ENCODE data around the gene SDF4.
A peak's percentile ranks its signal among the peaks of the same experiment; 100 is the strongest.

SDF4 gene

DNA sequence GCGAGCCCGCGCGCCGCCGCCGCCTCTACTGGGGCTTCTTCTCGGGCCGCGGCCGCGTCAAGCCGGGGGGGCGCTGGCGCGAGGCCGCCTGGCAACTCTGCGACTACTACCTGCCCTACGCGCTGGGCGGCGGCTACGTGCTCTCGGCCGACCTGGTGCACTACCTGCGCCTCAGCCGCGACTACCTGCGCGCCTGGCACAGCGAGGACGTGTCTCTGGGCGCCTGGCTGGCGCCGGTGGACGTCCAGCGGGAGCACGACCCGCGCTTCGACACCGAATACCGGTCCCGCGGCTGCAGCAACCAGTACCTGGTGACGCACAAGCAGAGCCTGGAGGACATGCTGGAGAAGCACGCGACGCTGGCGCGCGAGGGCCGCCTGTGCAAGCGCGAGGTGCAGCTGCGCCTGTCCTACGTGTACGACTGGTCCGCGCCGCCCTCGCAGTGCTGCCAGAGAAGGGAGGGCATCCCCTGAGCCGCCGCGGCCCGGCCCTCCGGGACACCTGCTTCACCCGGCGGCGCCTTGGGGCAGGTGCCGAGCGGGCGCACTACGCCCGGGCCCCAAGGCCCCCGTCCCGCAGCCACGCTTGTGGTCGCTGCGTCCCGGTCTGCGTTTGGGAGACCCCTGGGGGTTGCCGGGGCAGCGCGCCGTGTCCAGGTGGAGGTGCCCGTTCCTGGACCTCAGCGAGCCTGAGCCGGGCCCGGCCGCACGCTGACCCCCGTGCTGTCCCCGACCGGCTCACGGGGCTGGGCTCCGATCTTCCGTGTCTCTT is 1.2 kb upstream of the SDF4 start:
- H3K36me3 ChIP-seq (ENCODE audit: insufficient read depth, low read length): peaks cover 31% of the 10 kb centered on the region
- H3K4me1 ChIP-seq (ENCODE audit: insufficient read depth, low read length, severe bottlenecking): peaks cover 40% of the 10 kb centered on the region
- no peak overlapping the region for H3K9ac ChIP-seq (ENCODE audit: low read length)
- no peak overlapping the region for H3K27ac ChIP-seq (ENCODE audit: low read depth, low read length, poor library complexity, severe bottlenecking)
- H3F3A ChIP-seq (ENCODE audit: insufficient read depth, low read length): no peaks in the 10 kb centered on the region
- H2AFZ ChIP-seq (ENCODE audit: low read length): no peak overlapping the region
- no peak for TF ChIP-seq EZH2 (IDR thresholded peaks at IDR 0.05; ENCODE audit: borderline replicate concordance, low read length)
- TF ChIP-seq, protein P1, sequence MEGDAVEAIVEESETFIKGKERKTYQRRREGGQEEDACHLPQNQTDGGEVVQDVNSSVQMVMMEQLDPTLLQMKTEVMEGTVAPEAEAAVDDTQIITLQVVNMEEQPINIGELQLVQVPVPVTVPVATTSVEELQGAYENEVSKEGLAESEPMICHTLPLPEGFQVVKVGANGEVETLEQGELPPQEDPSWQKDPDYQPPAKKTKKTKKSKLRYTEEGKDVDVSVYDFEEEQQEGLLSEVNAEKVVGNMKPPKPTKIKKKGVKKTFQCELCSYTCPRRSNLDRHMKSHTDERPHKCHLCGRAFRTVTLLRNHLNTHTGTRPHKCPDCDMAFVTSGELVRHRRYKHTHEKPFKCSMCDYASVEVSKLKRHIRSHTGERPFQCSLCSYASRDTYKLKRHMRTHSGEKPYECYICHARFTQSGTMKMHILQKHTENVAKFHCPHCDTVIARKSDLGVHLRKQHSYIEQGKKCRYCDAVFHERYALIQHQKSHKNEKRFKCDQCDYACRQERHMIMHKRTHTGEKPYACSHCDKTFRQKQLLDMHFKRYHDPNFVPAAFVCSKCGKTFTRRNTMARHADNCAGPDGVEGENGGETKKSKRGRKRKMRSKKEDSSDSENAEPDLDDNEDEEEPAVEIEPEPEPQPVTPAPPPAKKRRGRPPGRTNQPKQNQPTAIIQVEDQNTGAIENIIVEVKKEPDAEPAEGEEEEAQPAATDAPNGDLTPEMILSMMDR (IDR thresholded peaks at IDR 0.05; ENCODE audit: low read length): no peak
- peaks cover 19% of the 10 kb centered on the region for H3K79me2 ChIP-seq (ENCODE audit: insufficient read depth, low read length)
- H3K4me3 ChIP-seq (ENCODE audit: low read depth, low read length, poor library complexity, severe bottlenecking): peak overlapping the region; percentile 37
- 0 out of 2 replicates have a peak, but pooled peaks cover 9% of the 10 kb centered on the region for H3K27me3 ChIP-seq (ENCODE audit: insufficient read depth, low read length)
- no peaks in the 10 kb centered on the region for H3K9me2 ChIP-seq (ENCODE audit: low read depth, low read length)
- no peaks in the 10 kb centered on the region for H3K9me3 ChIP-seq (ENCODE audit: low read length)
- no peaks in the 10 kb centered on the region for H4K20me1 ChIP-seq (ENCODE audit: insufficient read depth, low read length)
- H3K4me2 ChIP-seq (ENCODE audit: low read length): peak overlapping the region; percentile 45

DNA sequence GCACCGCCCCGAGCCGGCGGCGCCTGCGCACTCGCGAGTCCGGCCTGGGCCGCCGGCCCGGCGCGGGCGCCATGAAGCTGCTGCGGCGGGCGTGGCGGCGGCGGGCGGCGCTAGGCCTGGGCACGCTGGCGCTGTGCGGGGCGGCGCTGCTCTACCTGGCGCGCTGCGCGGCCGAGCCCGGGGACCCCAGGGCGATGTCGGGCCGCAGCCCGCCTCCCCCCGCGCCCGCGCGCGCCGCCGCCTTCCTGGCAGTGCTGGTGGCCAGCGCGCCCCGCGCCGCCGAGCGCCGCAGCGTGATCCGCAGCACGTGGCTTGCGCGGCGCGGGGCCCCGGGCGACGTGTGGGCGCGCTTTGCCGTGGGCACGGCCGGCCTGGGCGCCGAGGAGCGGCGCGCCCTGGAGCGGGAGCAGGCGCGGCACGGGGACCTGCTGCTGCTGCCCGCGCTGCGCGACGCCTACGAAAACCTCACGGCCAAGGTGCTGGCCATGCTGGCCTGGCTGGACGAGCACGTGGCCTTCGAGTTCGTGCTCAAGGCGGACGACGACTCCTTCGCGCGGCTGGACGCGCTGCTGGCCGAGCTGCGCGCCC is 501 bp upstream of the SDF4 start, which contains the start of gene B3GALT6:
TSS of gene B3GALT6 (plus strand) at position 30 of the 588 bp plus-strand sequence. CDS start at position 72, 42 bp downstream.
- Histone ChIP-seq H3K27me3 (ENCODE audit: insufficient read depth, low read length) (0 out of 2 replicates have a peak, but pooled peaks cover 4% of the 10 kb centered on the region), H3K4me1 (ENCODE audit: insufficient read depth, low read length, severe bottlenecking) (peaks cover 40% of the 10 kb centered on the region), H3K9me2 (ENCODE audit: low read depth, low read length) (no peaks in the 10 kb centered on the region), H3K27ac (ENCODE audit: low read depth, low read length, poor library complexity, severe bottlenecking) (peak within 1 kb of the TSS; percentile 51), H3K79me2 (ENCODE audit: insufficient read depth, low read length) (peaks cover 19% of the 10 kb centered on the region), H3K36me3 (ENCODE audit: insufficient read depth, low read length) (peaks cover 38% of the 10 kb centered on the region), H3K9me3 (ENCODE audit: low read length) (no peaks in the 10 kb centered on the region), H3K4me3 (ENCODE audit: low read depth, low read length, poor library complexity, severe bottlenecking) (peak within 1 kb of the TSS; percentile 94), H4K20me1 (ENCODE audit: insufficient read depth, low read length) (no peaks in the 10 kb centered on the region), H3K9ac (ENCODE audit: low read length) (peak within 1 kb of the TSS; percentile 89), H3K4me2 (ENCODE audit: low read length) (peak within 1 kb of the TSS; percentile 78), H3F3A (ENCODE audit: insufficient read depth, low read length) (no peaks in the 10 kb centered on the region), H2AFZ (ENCODE audit: low read length) (no peak within 1 kb of the TSS)
- TF ChIP-seq EZH2 (IDR thresholded peaks at IDR 0.05; ENCODE audit: borderline replicate concordance, low read length): no peak
- TF ChIP-seq, protein P1 (IDR thresholded peaks at IDR 0.05; ENCODE audit: low read length): no peak

DNA sequence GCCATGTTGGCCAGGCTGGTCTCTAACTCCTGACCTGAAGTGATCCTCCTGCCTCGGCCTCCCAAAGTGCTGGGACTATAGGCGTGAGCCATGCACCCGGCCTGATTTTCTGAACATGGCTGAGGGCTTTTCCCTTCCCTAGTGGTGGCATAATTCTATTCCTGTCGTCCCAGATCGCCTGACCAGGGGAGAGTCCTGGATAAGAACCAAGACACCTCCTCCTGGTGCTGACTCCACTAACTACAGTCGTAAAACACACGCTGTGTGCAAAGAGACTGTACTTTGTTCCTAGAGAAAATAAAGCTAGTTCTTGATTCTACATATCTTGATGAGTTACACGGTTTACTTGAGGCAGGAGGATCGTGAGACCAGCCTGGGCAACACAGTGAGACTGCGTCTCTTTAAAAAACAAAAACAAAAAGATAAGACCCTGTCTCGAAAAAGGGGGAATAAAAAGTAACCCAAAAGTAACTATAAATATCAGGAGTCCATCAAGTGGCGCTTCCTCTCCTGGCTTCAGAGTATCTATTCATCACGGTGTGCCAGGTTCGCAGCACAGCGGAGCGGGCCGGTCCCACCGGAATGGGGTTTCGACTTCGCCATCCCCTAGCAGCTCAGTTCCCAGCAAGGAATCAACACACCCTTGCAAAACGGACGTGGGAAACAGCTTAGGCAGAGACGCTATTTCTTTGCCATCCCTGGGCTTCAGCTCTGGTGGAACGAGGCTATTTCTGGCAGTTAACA is 973 bp downstream of the SDF4 start:
- Histone ChIP-seq H4K20me1 (ENCODE audit: insufficient read depth, low read length) (no peaks in the 10 kb centered on the region), H3K27me3 (ENCODE audit: insufficient read depth, low read length) (0 out of 2 replicates have a peak, but pooled peaks cover 4% of the 10 kb centered on the region), H3K27ac (ENCODE audit: low read depth, low read length, poor library complexity, severe bottlenecking) (peak overlapping the region; percentile 51), H3K9me3 (ENCODE audit: low read length) (no peaks in the 10 kb centered on the region), H3F3A (ENCODE audit: insufficient read depth, low read length) (no peaks in the 10 kb centered on the region), H3K79me2 (ENCODE audit: insufficient read depth, low read length) (peaks cover 19% of the 10 kb centered on the region), H3K36me3 (ENCODE audit: insufficient read depth, low read length) (peaks cover 50% of the 10 kb centered on the region), H3K9me2 (ENCODE audit: low read depth, low read length) (no peaks in the 10 kb centered on the region), H3K9ac (ENCODE audit: low read length) (peak overlapping the region; percentile 89), H2AFZ (ENCODE audit: low read length) (no peak overlapping the region), H3K4me3 (ENCODE audit: low read depth, low read length, poor library complexity, severe bottlenecking) (peak overlapping the region; percentile 94), H3K4me1 (ENCODE audit: insufficient read depth, low read length, severe bottlenecking) (peaks cover 40% of the 10 kb centered on the region), H3K4me2 (ENCODE audit: low read length) (peak overlapping the region; percentile 78)
- TF ChIP-seq, protein P1 (IDR thresholded peaks at IDR 0.05; ENCODE audit: low read length): 0 out of 2 replicates have a peak, but pooled peaks have one; percentile 13
- TF ChIP-seq EZH2 (IDR thresholded peaks at IDR 0.05; ENCODE audit: borderline replicate concordance, low read length): no peak

Measured in OCI-LY1 (cell line).